ENCODE data around the gene EEF1AKMT1. TPM values are rescaled to one million over a fixed set of nuclear protein-coding genes. Genes with fewer than 3 reads are reported as not detected.

The EEF1AKMT1 gene
- total RNA-seq, 4 donors from 2014 or later, result 5.9 to 8.5 (median 8.0) TPM

- in situ Hi-C loops (cut with MboI; ENCODE audit: low sequenced_read_pairs in 4 of 4), result loop anchor here in 3 of 4 donors (5.0 to 25.0 kb wide), 3 partner anchors 108 to 218 kb away; no protein-coding TSS in a partner anchor
- peaks cover 56 to 59% of the 10 kb centered on the region in 2 donors for H3K4me1 ChIP-seq
Observed at GRCh38 chr13:20718958-20719566, 54.7 kb downstream of the EEF1AKMT1 start.

GRCh38 chr13:20717581-20718542 lies 55.9 kb downstream of the EEF1AKMT1 start:
- no peaks in the 10 kb centered on the region for H3K27me3 ChIP-seq
- in situ Hi-C loops (cut with MboI; ENCODE audit: low sequenced_read_pairs in 4 of 4) (loop anchor here in 3 of 4 donors (5.0 to 25.0 kb wide), 3 partner anchors 109 to 219 kb away; no protein-coding TSS in a partner anchor), intact Hi-C loops (cut with DNase I; ENCODE audit: low total_unique reads) (loop anchor here (2.0 to 5.0 kb wide), 2 partner anchors 55 to 339 kb away; partner anchors contain the start of gene EEF1AKMT1)
- ATAC-seq (peak; percentile 10 to 27), DNase-seq (peak; percentile 61 to 71)
- H3K4me3 ChIP-seq, result peak overlapping the region; percentile 7 to 47 (median 22)
- TF ChIP-seq CTCF (IDR thresholded peaks at IDR 0.05 in 4 of 5, conservative IDR thresholded peaks at IDR 0.05 in 1 of 5), result no peak
- no peak for TF ChIP-seq POLR2A (IDR thresholded peaks at IDR 0.05)
- no peaks in the 10 kb centered on the region for H3K9me3 ChIP-seq
- peaks cover 67 to 71% of the 10 kb centered on the region in 2 donors for H3K4me1 ChIP-seq
- H3K36me3 ChIP-seq, result no peaks in the 10 kb centered on the region
- H3K27ac ChIP-seq, result peak overlapping the region; percentile 80 to 89 (median 88)

More at GRCh38 chr13:20718958-20719566, 54.7 kb downstream of the EEF1AKMT1 start:
- peak overlapping the region; percentile 80 to 89 (median 88) for H3K27ac ChIP-seq
- DNase-seq (no peak), ATAC-seq (no peak)
- TF ChIP-seq CTCF (IDR thresholded peaks at IDR 0.05 in 4 of 5, conservative IDR thresholded peaks at IDR 0.05 in 1 of 5), result no peak
- no peak for TF ChIP-seq POLR2A (IDR thresholded peaks at IDR 0.05)
- no peaks in the 10 kb centered on the region for H3K9me3 ChIP-seq
- H3K27me3 ChIP-seq, result no peaks in the 10 kb centered on the region
- intact Hi-C loops (cut with DNase I; ENCODE audit: low total_unique reads), result loop anchor here (5.0 kb wide), 1 partner anchor 338 kb away; no protein-coding TSS in a partner anchor
- no peak overlapping the region for H3K4me3 ChIP-seq
- no peaks in the 10 kb centered on the region for H3K36me3 ChIP-seq

- TF ChIP-seq CTCF (IDR thresholded peaks at IDR 0.05 in 4 of 5, conservative IDR thresholded peaks at IDR 0.05 in 1 of 5), result no peak
- TF ChIP-seq POLR2A (IDR thresholded peaks at IDR 0.05), result peak in 1 of 2 donors; percentile 4
- ATAC-seq (peak; percentile 28 to 41), DNase-seq (peak; percentile 76 to 87)
- H3K9me3 ChIP-seq, result no peaks in the 10 kb centered on the region
- intact Hi-C loops (cut with DNase I; ENCODE audit: low total_unique reads) (loop anchor here (2.0 to 5.0 kb wide), 2 partner anchors 56 to 340 kb away; partner anchors contain the start of gene EEF1AKMT1), in situ Hi-C loops (cut with MboI; ENCODE audit: low sequenced_read_pairs in 4 of 4) (loop anchor here in 3 of 4 donors (5.0 to 25.0 kb wide), 3 partner anchors 110 to 220 kb away; no protein-coding TSS in a partner anchor)
- no peaks in the 10 kb centered on the region for H3K36me3 ChIP-seq
- peaks cover 62 to 75% of the 10 kb centered on the region in 2 donors for H3K4me1 ChIP-seq
- H3K27me3 ChIP-seq, result no peaks in the 10 kb centered on the region
- H3K27ac ChIP-seq, result peak overlapping the region; percentile 80 to 89 (median 88)
- peak overlapping the region in 3 of 4 donors; percentile 18 to 47 (median 31) for H3K4me3 ChIP-seq
Observed at GRCh38 chr13:20716951-20717350, 56.8 kb downstream of the EEF1AKMT1 start.

GRCh38 chr13:20715330-20715712 lies 58.4 kb downstream of the EEF1AKMT1 start:
- Histone ChIP-seq H3K27me3 (no peaks in the 10 kb centered on the region), H3K4me1 (peaks cover 50 to 62% of the 10 kb centered on the region in 2 donors), H3K36me3 (no peaks in the 10 kb centered on the region), H3K4me3 (peak overlapping the region in 2 of 4 donors; percentile 34 to 47), H3K9me3 (no peaks in the 10 kb centered on the region), H3K27ac (peak overlapping the region; percentile 80 to 89 (median 88))
- ATAC-seq (no peak), DNase-seq (no peak)
- peak in 1 of 2 donors; percentile 33 for TF ChIP-seq POLR2A (IDR thresholded peaks at IDR 0.05)
- no peak for TF ChIP-seq CTCF (IDR thresholded peaks at IDR 0.05 in 4 of 5, conservative IDR thresholded peaks at IDR 0.05 in 1 of 5)
- in situ Hi-C loops (cut with MboI; ENCODE audit: low sequenced_read_pairs in 4 of 4) (loop anchor here in 3 of 4 donors (5.0 to 25.0 kb wide), 3 partner anchors 112 to 222 kb away; no protein-coding TSS in a partner anchor), intact Hi-C loops (cut with DNase I; ENCODE audit: low total_unique reads) (loop anchor here (5.0 kb wide), 1 partner anchor 342 kb away; no protein-coding TSS in a partner anchor)
